ENCODE measurements around the gene ADAT3. TPM values are rescaled to one million over a fixed set of nuclear protein-coding genes. Genes with fewer than 3 reads are reported as not detected.

ADAT3 gene
- total RNA-seq, 2 experiments from 2014 or later, result 7.3 to 8.0 TPM

DNA sequence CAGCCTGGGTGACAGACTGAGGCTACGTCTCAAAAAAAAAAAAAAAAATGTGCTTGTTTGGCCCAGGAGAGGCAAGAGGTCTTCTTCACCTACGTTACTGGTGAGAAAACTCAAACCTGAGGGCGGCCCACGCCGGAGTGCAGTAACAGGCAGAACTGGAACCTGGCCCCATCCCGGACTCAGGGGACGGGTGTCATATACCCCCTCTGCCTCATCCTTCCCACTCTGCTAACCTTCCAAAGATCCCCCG lies 414 bp upstream of the ADAT3 start:
- CTCF ChIA-PET, result interaction anchor here (1.0 to 1.1 kb wide), 2 partner anchors 18 to 147 kb away, joined by 3 to 4 read pairs; no protein-coding TSS in a partner anchor
- POLR2A ChIA-PET, result no interaction called here

DNA sequence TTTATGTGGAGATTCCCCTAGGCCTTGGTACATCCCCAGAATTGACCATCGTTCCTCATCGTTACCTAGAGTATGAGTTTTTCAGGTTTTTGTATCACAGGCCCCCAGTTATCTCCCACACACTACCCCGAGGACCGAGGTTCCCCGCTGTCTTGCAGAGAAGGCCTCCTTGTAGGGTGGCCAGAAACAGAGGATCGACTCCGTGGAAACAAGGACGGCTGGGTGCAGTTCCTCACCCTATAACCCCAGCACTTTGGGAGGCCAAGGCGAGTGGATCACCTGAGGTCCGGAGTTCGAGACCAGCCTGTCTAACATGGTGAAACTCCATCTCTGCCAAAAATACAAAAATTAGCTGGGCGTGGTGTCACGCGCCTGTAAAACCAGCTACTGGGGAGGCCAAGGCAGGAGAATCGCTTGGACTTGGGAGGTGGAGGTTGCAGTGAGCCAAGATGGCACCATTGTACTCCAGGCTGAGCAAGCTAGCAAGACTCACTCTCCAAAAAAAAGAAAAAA lies 720 bp downstream of the ADAT3 start:
- ChIA-PET POLR2A (interaction anchor here (0.9 kb wide), 1 partner anchor 9 kb away, joined by 6 read pairs; no protein-coding TSS in a partner anchor), CTCF (interaction anchor here (0.5 to 1.5 kb wide), 3 partner anchors 9 to 80 kb away, joined by 3 to 5 read pairs (median 3); no protein-coding TSS in a partner anchor)

DNA sequence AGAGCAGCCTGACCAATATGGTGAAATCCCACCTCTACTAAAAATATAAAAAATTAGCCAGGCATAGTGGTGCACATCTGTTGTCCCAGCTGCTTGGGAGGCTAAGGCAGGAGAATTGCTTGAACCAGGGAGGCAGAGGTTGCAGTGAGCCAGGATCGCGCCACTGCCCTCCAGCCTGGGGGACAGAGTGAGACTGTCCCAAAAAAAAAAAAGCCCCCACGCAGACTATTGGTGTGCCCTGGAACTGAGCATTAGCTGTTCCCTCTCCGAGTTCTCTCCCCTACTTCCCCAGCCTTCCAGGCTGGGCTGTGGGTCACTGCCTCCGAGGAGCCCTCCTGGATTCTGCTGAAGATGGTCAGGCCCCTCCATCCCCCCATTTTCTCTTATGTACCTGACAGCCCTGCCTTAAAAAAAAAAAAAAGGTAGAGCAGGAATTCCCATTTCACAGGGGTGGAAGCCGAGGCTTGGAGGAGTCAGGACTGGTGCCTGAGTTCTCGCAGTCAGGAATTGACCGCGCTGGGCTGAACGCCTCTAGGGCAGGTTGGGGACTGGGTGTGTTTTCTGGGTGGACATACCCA lies 1.9 kb downstream of the ADAT3 start:
- POLR2A ChIA-PET, result no interaction called here
- CTCF ChIA-PET, result interaction anchor here (1.0 kb wide), 1 partner anchor 55 kb away, joined by 3 read pairs; no protein-coding TSS in a partner anchor

DNA sequence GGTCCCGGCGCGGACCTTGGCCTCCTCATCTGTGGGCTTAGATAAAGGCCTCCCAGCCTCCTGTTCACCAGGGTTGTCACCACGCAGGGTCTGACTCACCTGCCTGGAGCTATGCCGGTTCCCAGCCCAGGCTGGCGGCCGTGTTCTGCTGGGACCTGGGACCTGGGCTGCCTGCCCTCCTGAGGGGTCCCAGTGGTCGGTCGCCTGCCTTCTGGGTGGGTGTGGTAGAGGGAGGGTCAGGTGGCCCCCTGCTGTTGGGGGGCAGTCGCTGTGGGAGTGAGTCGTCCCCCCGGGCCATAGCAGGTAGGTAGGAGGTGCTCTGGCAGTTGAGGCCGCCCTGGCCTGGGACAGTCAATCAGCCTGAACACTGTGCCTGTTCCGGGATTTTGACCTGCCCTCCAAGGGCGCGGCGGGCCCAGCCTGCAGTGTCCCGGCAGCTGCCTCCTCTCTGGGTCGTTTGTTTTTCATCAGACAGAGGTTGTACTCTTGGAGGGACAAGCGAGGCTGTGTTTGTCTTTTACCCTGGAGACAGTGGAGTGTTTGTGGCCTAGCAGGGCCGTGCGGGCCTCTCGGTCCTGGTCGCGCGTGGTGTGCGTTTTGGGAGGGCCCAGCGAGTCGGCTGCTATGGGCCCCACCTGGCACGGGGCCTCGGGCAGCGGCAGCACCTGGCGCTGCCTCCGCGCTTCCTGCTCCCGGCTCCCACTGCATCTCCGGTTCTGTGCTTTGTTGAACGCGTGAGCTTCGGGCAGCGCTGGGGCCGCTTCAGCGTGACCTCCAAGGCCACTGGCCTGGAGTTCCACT lies 2.6 kb downstream of the ADAT3 start:
- CTCF ChIA-PET, result interaction anchor here (0.5 to 1.0 kb wide), 2 partner anchors 54 to 248 kb away, joined by 3 read pairs; no protein-coding TSS in a partner anchor

DNA sequence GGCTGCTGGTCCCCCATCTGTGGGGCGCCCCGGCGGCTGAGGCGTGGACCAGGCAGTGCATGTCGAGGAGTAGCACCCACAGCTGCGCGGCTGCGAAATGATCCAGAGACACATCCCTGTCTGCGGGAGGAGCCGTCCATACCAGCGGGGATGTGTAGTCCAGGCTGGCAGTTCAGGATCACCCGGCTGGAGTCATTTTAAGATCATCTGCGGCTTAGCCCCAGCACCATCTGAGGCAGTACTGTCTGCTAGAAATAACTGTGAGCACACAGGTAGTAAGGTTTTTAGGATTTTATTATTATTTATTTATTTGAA lies 3.1 kb downstream of the ADAT3 start:
- ChIA-PET POLR2A (interaction anchor here (0.5 kb wide), 1 partner anchor 344 kb away, joined by 5 read pairs; no protein-coding TSS in a partner anchor), CTCF (no interaction called here)

More for the DNA sequence above, 2.6 kb downstream of the ADAT3 start:
- POLR2A ChIA-PET, result no interaction called here

DNA sequence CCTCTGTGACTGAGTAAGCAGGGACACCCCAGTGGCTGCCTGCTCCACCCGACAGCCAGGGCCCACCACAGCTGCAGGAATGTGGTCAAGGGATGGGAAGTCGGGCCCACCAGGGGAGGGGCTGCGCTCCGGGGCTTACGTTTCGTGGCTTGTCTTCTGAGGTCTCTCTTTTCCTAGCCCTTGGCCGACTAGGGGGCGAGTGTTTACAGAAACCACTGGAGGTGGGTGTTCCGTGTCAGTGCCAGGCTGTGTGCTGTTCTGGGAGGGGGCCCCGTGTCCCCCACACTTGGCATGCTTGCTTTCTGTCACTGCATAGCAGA lies 4.5 kb downstream of the ADAT3 start:
- ChIA-PET POLR2A (interaction anchor here (0.7 to 1.0 kb wide), 2 partner anchors 35 to 1200 kb away, joined by 3 to 4 read pairs; no protein-coding TSS in a partner anchor), CTCF (no interaction called here)

DNA sequence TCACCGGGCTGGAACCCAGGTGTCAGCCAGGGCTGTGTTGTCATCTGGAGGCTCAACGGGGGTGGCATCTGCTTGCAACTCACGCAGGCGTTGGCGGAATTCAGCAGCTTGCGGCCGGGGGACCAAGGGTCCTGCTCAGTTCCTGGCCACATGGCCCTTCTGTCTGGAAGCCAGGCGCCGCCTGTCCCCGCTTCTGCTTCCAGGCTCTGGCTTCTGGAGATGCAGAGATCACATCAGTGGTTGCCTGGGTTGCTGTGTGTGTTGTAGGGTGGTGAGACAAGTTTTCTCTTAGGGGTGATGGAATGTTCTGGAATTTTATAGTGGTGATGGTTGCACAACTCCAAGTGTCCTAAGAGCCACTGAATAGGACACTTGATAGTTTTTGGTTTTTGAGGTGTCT lies 5.0 kb downstream of the ADAT3 start:
- POLR2A ChIA-PET, result interaction anchor here (0.7 to 1.0 kb wide), 2 partner anchors 35 to 1200 kb away, joined by 3 to 4 read pairs; no protein-coding TSS in a partner anchor
- CTCF ChIA-PET, result interaction anchor here (1.0 kb wide), 1 partner anchor 18 kb away, joined by 3 read pairs; no protein-coding TSS in a partner anchor

DNA sequence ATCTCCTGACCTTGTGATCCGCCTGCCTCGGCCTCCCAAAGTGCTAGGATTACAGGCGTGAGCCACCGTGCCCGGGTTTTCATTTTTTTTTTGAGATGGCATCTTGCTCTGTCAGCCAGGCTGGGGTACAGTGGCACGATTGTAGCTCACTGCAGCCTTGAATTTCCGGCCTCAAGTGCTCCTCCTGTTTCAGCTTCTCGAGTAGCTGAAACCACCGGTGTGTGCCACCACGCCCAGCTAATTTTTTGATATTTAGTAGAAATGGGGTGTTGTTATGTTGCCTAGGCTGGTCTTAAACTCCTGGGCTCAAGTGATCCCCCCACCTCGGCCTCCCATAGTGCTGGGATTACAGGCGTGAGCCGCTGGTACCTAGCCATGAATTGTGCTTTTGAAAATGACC lies 5.9 kb downstream of the ADAT3 start:
- ChIA-PET POLR2A (no interaction called here), CTCF (interaction anchor here (0.7 to 1.0 kb wide), 2 partner anchors 17 to 86 kb away, joined by 3 read pairs; no protein-coding TSS in a partner anchor)

DNA sequence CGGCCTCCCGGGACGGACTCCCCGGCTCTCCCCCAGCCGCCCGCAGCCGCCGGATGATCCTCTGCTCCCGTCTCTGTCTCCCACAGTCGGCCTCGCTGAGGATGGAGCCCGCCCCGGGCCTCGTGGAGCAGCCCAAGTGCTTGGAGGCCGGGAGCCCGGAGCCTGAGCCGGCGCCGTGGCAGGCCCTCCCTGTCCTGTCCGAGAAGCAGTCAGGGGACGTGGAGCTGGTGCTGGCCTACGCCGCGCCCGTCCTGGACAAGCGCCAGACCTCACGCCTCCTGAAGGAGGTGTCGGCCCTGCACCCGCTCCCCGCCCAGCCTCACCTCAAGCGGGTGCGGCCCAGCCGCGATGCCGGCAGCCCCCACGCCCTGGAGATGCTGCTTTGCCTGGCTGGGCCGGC lies 6.8 kb downstream of the ADAT3 start:
- ChIA-PET POLR2A (no interaction called here), CTCF (no interaction called here)

DNA sequence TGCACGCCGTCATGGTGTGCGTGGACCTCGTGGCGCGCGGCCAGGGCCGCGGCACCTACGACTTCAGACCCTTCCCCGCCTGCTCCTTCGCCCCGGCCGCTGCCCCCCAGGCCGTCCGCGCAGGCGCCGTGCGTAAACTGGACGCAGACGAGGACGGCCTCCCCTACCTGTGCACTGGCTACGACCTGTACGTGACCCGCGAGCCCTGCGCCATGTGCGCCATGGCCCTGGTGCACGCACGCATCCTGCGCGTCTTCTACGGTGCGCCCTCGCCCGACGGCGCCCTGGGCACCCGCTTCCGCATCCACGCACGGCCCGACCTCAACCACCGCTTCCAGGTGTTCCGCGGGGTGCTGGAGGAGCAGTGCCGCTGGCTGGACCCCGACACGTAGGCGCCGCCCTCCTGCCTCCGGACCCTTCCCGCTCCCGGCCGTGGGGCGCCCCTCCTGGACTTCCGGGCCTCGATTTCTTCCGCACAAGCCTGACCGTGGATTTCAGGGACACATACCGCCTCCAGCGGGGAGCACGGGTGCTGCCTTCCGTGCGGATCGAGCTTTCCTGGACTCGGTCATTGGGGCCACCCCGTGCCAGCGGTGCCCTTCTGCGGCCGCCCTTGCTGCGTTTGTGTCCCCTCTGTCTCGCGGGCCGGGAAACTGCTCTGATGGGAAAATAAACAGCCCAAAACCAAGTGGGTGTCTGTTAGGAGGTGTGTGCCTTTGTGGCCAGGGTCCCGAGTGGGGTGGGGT lies 7.7 kb downstream of the ADAT3 start:
- CTCF ChIA-PET, result no interaction called here
- POLR2A ChIA-PET, result no interaction called here

DNA sequence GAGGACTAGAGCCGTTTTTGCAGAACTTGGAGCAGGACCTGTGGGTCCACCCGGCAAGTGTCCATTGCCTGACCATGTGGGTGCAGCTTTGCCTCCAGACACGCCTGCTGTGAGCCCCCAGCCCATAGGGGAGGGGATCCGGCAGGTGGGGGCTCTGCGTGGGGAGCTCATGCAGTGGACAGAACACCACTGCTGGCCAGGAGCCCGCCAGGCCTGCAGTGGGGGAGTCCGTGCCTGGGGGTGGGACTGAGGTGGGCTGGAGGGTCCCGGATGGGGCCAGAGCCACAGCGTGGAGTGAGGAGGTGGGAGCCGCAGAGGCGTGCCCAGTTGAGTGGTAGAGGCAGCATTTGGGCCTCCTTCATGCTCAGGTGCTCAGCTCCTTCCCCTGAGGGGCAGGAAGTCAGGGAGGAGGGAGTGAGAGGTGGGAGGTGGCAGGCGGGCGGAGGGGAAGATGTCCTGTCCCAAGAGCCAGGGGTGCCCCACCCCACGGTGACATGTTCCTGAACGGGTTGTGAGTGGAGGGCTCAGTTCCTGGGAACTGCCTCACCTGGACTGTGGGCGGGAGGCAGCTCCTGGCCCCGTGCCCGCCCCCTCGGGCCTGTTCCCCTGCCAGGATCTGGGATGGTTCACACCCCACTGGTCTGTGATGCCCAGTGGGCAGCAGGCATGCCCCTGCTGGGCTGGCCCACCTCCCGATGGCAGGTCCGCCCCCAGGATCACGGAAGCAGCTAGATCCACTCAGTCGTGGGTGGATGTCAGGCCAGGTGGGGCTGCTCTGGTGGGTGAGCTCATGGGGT lies 8.8 kb downstream of the ADAT3 start:
- ChIA-PET CTCF (no interaction called here), POLR2A (interaction anchor here (0.7 kb wide), 1 partner anchor 326 kb away, joined by 7 read pairs; no protein-coding TSS in a partner anchor)

DNA sequence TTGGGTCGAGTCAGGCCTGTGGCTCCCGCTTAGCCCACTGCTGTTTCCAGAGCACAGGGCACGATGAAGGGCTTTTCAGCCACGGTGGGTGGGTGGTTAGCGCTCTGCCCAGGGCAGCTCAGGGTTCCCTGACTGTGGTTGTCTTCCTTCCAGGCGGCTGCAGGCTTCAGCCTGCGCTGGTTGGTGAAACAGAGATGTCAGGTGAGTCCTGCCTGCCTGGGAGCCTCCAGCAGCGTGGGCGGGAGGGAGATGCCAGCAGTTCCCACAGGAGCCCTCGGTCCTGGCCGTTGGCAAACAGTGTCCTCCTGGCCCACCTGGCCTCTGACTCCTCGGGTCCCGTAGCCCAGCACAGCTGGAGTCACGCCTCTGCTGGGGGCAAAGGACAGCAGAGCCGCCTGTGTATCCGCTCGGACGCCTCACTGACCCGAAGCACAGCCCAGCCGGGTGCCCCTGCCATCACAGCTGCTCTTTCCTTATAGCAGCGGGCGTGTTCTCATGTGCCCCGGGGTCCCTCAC lies 9.7 kb downstream of the ADAT3 start:
- CTCF ChIA-PET, result interaction anchor here (0.8 kb wide), 1 partner anchor 15 kb away, joined by 3 read pairs; no protein-coding TSS in a partner anchor
- POLR2A ChIA-PET, result interaction anchor here (0.5 kb wide), 1 partner anchor 408 kb away, joined by 6 read pairs; no protein-coding TSS in a partner anchor

DNA sequence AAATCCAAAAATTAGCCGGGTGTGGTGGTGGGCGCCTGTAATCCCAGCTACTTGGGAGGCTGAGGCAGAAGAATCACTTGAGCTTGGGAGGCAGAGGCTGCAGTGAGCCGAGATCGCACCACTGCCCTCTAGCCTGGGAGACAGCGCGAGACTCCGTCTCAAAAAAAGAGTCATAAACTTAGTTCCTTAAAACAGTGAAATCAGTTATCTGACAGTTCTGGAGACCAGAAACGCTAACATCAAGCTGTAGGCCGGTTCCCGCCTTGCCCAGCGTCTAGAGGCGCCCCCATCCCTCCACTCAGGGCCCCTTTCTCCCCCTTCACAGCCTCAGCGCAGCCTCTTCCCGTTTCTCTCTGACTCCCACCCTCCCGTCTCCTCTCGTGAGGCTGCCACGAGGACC lies 11.9 kb downstream of the ADAT3 start:
- ChIA-PET POLR2A (no interaction called here), CTCF (interaction anchor here (0.6 kb wide), 1 partner anchor 103 kb away, joined by 3 read pairs; no protein-coding TSS in a partner anchor)

DNA sequence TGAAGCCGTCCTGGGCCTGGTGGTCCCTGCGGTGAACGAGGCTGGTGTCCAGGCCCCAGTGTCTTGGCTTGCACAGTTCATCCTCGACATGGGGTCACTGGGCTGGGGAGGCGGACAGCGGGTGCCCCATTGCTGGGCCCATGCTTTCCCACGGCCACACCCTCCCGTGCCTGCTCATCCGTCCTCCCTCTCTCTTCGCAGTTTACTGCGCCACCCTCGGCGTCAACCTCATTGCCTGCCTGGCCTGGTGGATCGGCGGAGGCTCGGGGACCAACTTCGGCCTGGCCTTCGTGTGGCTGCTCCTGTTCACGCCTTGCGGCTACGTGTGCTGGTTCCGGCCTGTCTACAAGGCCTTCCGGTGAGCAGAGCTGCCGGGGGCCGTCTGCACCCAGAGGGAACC lies 12.7 kb downstream of the ADAT3 start:
- CTCF ChIA-PET, result no interaction called here
- POLR2A ChIA-PET, result no interaction called here

DNA sequence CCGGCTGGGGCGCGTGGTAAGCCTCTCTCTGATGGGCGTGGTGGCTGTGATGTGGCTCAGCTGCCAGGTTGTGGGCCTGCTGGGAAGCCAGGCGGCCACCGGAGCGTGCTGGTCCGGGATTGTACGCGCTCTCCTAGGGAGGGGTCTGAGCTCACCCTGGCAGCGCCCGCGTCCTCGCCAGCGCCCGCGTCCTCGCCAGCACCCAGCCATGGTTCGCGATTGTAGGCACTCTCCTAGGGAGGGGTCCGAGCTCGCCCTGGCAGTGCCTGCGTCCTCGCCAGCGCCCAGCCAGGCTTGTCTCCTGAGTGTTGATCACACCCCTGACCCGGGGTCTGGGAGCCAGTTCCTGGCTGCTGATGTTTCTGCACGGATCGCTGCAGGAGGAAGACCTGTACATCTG lies 13.8 kb downstream of the ADAT3 start:
- CTCF ChIA-PET, result no interaction called here
- POLR2A ChIA-PET, result no interaction called here

DNA sequence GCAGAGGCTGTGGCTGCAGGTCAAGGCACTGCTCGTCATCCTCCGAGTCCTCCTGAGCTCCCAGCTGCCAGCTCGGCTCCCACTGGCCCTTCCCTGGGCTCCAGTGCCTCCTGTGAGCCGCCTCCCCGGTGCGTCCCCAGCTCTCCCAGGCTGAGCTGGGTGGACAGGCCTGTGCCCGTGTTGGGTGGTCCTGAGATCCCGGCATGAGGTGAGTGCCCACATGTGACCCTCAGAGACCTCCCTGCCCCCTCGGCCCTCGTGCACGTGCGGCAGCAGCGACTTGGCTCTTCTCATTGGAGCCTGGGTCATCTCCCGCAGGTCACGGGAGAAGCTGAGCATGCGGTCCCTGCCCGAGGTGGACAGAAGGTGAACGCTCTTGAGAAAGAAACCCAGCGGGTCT lies 15.4 kb downstream of the ADAT3 start:
- CTCF ChIA-PET, result interaction anchor here (0.8 to 1.3 kb wide), 2 partner anchors 9 to 21 kb away, joined by 3 read pairs; no protein-coding TSS in a partner anchor
- POLR2A ChIA-PET, result no interaction called here

DNA sequence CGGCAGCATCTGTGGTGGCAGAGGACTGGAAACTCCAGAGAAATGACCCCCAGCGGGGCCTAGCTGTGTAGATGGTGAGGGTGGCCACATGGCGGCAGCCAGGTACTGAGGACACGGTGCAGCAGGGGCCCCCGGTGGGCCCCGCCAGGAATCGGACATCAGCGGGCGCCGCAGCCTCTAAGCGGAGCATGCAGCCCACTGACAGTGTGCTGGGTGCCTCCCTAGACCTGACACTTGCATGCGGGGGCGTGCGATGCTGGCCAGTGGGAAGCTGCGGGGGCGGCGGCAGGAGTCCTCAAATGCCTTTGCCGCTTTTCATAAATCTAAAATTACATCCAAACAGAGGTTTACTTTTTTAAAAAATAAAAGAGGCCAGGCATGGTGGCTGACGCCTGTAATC lies 16.1 kb downstream of the ADAT3 start:
- ChIA-PET CTCF (interaction anchor here (0.8 kb wide), 1 partner anchor 8 kb away, joined by 3 read pairs; no protein-coding TSS in a partner anchor), POLR2A (no interaction called here)

DNA sequence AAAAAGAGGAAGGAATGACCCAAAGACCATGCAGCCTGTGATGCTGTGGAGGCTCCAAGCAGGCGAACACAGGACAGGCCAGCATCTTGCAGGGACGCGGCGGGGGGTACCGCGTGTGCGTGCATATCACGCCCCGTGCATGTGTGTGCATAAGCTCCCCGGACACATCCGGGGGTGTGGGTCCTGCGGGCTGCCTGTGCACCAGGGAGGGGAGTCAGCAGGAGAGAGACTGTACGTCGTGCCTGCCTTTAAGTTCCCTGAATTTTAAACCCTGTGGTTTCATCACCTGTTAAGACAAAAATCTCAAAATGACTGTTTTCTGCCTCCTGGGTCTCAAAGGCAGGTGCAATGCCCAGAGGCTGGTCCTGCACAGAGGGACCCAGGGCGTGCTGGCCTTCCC lies 16.6 kb downstream of the ADAT3 start:
- ChIA-PET CTCF (no interaction called here), POLR2A (no interaction called here)

DNA sequence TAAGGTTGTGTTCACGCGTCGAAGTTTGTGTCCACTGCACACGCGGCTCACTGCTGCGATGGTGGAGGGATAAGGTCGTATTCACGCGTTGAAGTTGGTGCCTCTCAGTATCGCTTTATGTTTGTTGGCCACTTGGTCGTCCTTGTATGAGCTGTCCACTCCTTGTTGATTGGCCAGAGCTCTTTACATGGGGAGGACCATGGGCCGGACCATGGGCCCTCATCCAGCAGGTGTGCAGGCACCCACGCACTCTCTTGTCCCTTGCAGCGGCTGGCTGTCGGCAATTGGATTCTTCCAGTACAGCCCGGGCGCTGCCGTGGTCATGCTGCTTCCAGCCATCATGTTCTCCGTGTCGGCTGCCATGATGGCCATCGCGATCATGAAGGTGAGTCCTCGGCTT lies 17.6 kb downstream of the ADAT3 start:
- ChIA-PET POLR2A (interaction anchor here (0.6 kb wide), 2 partner anchors 25 to 105 kb away, joined by 3 to 6 read pairs; no protein-coding TSS in a partner anchor), CTCF (interaction anchor here (0.8 to 1.8 kb wide), 2 partner anchors 18 to 22 kb away, joined by 4 read pairs; no protein-coding TSS in a partner anchor)

All from activated CD8-positive, alpha-beta memory T cell treated with anti-CD3 and anti-CD28 coated beads for 36 hours (primary cell).